Osteoblast (primary cell): ENCODE results near the gene PSMA2. TPM values are rescaled to one million over a fixed set of nuclear protein-coding genes. Genes with fewer than 3 reads are reported as not detected.

ENCODE experiments used
- DNase-seq: peaks from one replicate; pipeline ENCODE4 v3.0.0; 2011; ENCODE audit warnings: low spot score, mixed read lengths; ENCODE audit not compliant: insufficient read length; ENCODE audit errors: missing footprints
- H2AFZ ChIP-seq: 2 replicates; pipeline ENCODE4 v1.6.0; 2011; ENCODE audit warnings: mild to moderate bottlenecking, low read length
- H3K27ac ChIP-seq: 2 replicates; pipeline ENCODE4 v1.5.1; 2011; ENCODE audit warnings: mild to moderate bottlenecking, low read depth, low read length, moderate library complexity
- H3K27me3 ChIP-seq: 2 replicates; pipeline ENCODE4 v1.6.0; 2012; ENCODE audit warnings: mild to moderate bottlenecking, control low read depth, inconsistent platforms, low read length, moderate library complexity; ENCODE audit not compliant: insufficient read depth
- H3K36me3 ChIP-seq: 2 replicates; pipeline ENCODE4 v1.5.1; 2011; ENCODE audit warnings: mild to moderate bottlenecking, low read length, control low read depth, moderate library complexity; ENCODE audit not compliant: insufficient read depth
- H3K4me1 ChIP-seq: 2 replicates; pipeline ENCODE4 v1.5.1; 2011; ENCODE audit warnings: mild to moderate bottlenecking, low read length, control low read depth, moderate library complexity; ENCODE audit not compliant: insufficient read depth
- H3K4me2 ChIP-seq: 2 replicates; pipeline ENCODE4 v1.6.0; 2011; ENCODE audit warnings: mild to moderate bottlenecking, low read length; ENCODE audit not compliant: insufficient read depth
- H3K4me3 ChIP-seq: fragments of 200-600 bp; sonication (generic); 3 replicates; pipeline ENCODE4 v1.5.1; 2012; ENCODE audit warnings: mild to moderate bottlenecking, low read length, inconsistent platforms; ENCODE audit not compliant: insufficient read depth
- H3K79me2 ChIP-seq: 2 replicates; pipeline ENCODE4 v1.6.0; 2012; ENCODE audit warnings: mild to moderate bottlenecking, low read length, control low read depth, inconsistent platforms; ENCODE audit not compliant: insufficient read depth
- H3K9me3 ChIP-seq: 2 replicates; pipeline ENCODE4 v1.5.1; 2011; ENCODE audit warnings: low read depth, low read length, control low read depth
- H4K20me1 ChIP-seq: 2 replicates; pipeline ENCODE4 v1.6.0; 2012; ENCODE audit warnings: mild to moderate bottlenecking, low read length, control low read depth; ENCODE audit not compliant: insufficient read depth
- total RNA-seq: library from RNA; depleted of rRNA; stranded (reverse); fragments of >200 nt; gene quantifications from 2 replicates; pipeline ENCODE4 v1.2.3, GENCODE V29; 2012
- TF ChIP-seq, protein P1 (sequence below): IDR thresholded peaks from 2 replicates; pipeline ENCODE4 v1.5.1; 2011; ENCODE audit warnings: mild to moderate bottlenecking, low read depth, low read length, moderate library complexity; ENCODE audit errors: extremely low read depth

Gene PSMA2
- total RNA-seq, 1 donor, result 50.3 TPM

DNA sequence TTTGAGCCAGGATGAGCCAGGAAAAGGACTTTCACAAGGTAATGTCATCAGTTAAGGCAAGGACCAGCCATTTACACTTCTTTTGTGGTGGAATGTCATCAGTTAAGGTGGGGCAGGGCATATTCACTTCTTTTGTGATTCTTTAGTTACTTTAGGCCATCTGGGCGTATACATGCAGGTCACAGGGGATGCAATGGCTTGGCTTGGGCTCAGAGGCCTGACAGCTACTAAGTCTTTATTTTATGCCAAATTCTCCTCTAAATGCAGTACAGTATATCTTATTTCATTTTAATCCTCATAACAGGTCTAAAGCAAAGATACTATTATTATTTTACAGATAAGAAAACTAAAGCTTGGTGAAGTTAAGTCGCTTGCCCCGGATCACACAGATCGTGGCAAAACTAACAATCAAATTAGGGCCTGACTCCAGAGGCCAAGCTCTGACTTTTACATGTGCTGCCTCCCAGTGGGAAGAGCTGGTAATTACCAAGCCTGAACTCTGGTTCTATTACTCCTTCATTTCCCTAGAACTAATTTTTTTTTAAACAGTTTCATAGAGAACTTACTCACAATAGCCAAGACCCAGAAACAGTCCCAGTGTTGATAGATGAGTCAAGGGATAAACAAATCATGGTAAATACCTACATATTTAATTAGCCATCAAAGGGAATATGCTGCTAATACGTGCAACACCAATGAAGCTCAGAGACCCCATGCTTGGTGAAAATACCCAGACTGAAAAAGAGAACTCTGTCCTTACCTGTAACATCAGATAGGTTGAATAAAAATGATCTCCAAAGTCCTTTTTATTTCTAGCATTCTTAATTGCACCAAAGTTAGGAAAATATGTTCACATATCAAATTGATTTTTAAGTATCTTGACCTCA lies 55.5 kb downstream of the PSMA2 start:
- H3K27me3 ChIP-seq, result peaks cover 6% of the 10 kb centered on the region
- H2AFZ ChIP-seq, result no peak overlapping the region
- no peak overlapping the region for H3K27ac ChIP-seq
- no peaks in the 10 kb centered on the region for H4K20me1 ChIP-seq
- H3K9me3 ChIP-seq, result no peaks in the 10 kb centered on the region
- no peaks in the 10 kb centered on the region for H3K4me1 ChIP-seq
- TF ChIP-seq, protein P1, sequence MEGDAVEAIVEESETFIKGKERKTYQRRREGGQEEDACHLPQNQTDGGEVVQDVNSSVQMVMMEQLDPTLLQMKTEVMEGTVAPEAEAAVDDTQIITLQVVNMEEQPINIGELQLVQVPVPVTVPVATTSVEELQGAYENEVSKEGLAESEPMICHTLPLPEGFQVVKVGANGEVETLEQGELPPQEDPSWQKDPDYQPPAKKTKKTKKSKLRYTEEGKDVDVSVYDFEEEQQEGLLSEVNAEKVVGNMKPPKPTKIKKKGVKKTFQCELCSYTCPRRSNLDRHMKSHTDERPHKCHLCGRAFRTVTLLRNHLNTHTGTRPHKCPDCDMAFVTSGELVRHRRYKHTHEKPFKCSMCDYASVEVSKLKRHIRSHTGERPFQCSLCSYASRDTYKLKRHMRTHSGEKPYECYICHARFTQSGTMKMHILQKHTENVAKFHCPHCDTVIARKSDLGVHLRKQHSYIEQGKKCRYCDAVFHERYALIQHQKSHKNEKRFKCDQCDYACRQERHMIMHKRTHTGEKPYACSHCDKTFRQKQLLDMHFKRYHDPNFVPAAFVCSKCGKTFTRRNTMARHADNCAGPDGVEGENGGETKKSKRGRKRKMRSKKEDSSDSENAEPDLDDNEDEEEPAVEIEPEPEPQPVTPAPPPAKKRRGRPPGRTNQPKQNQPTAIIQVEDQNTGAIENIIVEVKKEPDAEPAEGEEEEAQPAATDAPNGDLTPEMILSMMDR, result peak; percentile 88
- H3K4me3 ChIP-seq, result no peak overlapping the region
- no peaks in the 10 kb centered on the region for H3K79me2 ChIP-seq
- peak; percentile 78 for DNase-seq
- H3K36me3 ChIP-seq, result no peaks in the 10 kb centered on the region
- H3K4me2 ChIP-seq, result no peak overlapping the region

DNA sequence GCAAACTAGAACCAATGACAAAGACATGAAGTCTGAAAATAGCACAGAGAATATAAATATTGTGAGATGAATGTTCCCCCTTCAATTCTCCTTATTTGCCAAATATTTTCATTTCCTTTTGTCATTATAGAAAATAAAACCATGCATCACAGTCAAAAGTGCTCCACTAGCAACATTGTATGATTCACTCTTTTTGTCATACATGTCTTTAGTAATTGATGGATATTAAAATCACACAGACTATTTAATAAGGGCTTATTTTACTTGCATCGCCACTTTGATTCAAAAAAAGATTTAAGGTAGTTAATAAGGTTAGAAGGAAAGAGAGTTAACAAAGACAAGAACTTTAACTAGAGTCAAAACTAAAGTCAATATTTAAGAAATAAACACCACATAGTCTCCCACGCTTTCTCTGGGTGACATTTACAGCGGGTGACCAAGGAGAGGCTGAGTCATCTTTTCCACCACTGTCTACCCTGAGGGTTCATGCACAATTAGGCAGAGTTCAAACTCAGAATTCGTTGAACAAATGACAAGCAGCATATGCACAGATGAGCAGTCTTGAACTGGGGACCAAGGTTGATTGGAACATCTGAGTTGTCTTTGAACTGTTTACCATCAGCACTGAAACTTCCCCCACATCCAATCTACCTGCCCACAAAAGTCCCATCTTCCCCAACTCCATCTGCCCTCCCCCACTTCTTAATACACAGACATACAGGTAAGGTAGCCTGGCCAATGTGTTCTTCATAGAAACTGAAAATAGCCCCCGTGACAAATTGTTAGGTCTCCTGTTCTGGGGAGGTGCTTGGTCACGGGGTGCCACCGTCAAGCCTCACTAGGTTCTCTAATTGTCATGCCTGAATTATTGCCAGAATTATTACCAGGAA lies 62.6 kb downstream of the PSMA2 start:
- Histone ChIP-seq H3K27ac (no peak overlapping the region), H3K27me3 (no peaks in the 10 kb centered on the region), H3K36me3 (no peaks in the 10 kb centered on the region), H2AFZ (no peak overlapping the region), H3K4me1 (no peaks in the 10 kb centered on the region), H4K20me1 (no peaks in the 10 kb centered on the region), H3K4me2 (no peak overlapping the region), H3K79me2 (no peaks in the 10 kb centered on the region), H3K9me3 (no peaks in the 10 kb centered on the region), H3K4me3 (no peak overlapping the region)
- TF ChIP-seq, protein P1, result no peak
- DNase-seq, result no peak

DNA sequence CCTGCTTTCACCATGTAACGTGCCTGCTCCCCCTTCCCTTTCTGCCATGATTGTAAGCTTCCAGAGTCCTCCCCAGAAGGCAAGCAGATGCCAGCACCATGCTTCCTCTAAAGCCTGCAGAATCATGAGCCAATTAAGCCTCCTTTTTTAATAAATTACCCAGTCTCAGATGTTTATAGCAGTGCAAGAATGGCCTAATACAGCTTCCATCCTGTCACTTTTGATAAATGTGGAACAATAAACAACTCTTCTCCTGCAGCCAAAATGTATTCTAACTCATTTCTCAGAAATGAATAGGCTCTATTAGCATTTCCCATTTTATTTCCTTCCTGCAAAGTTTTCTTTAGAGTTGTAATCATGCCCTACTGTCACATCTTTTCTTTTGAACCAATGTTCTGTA lies 63.5 kb downstream of the PSMA2 start:
- Histone ChIP-seq H3K27ac (no peak overlapping the region), H3K4me2 (no peak overlapping the region)
- no peak for DNase-seq

More for the DNA sequence above, 63.5 kb downstream of the PSMA2 start:
- Histone ChIP-seq H4K20me1 (no peaks in the 10 kb centered on the region), H3K36me3 (no peaks in the 10 kb centered on the region), H2AFZ (no peak overlapping the region), H3K4me1 (no peaks in the 10 kb centered on the region), H3K79me2 (no peaks in the 10 kb centered on the region), H3K4me3 (no peak overlapping the region), H3K27me3 (no peaks in the 10 kb centered on the region), H3K9me3 (no peaks in the 10 kb centered on the region)
- TF ChIP-seq, protein P1, result no peak

Other genes starting within 250 kb of the PSMA2 start
- 8.0 and 8.7 TPM in 2 replicates for gene C7orf25, start 20.1 kb downstream of the PSMA2 start, total RNA-seq
- gene MRPL32, start 202 bp upstream of the PSMA2 start, total RNA-seq, result 35.5 and 42.1 TPM in 2 replicates
- 2.9 and 6.5 TPM in 2 replicates for gene HECW1, start 180.5 kb upstream of the PSMA2 start, total RNA-seq